ENCODE results near the gene SPINK2.

DNA sequence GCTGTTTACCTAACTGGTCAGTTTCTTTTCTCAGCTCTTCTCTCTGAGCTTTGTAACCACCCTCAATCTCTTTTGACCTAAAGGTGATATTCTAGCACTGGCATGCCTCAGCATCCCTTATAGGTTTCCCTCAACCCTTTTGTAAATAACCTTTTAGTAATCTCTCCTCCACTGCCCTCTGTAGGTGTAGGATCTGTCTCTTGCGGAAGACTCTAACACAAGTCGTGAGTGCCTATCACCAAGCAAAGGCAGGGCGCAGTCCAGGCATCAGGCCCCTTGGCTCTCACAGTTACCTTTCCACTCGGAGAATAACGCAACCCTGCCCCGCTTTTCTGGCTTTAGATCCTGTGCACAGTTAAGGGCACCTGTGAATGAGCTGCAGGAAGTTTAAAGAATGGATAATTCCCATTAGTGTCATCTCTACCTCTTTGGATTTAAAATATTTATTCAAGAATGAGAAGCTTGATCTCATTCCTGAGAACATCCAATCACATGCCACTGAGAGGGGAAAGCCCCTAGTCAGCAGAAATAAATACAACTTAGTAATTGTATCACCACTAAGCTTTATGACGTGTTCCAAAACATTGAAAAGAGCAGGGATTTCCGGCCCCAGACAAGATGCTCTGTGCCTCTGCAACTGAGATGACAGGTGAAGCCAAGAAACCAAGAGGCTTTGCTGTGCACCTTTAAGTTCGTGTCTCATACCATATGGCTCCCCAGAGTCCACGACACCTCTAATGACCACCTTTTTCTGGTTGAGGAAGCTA is 58.8 kb downstream of the SPINK2 start:
- TF ChIP-seq, protein P1, sequence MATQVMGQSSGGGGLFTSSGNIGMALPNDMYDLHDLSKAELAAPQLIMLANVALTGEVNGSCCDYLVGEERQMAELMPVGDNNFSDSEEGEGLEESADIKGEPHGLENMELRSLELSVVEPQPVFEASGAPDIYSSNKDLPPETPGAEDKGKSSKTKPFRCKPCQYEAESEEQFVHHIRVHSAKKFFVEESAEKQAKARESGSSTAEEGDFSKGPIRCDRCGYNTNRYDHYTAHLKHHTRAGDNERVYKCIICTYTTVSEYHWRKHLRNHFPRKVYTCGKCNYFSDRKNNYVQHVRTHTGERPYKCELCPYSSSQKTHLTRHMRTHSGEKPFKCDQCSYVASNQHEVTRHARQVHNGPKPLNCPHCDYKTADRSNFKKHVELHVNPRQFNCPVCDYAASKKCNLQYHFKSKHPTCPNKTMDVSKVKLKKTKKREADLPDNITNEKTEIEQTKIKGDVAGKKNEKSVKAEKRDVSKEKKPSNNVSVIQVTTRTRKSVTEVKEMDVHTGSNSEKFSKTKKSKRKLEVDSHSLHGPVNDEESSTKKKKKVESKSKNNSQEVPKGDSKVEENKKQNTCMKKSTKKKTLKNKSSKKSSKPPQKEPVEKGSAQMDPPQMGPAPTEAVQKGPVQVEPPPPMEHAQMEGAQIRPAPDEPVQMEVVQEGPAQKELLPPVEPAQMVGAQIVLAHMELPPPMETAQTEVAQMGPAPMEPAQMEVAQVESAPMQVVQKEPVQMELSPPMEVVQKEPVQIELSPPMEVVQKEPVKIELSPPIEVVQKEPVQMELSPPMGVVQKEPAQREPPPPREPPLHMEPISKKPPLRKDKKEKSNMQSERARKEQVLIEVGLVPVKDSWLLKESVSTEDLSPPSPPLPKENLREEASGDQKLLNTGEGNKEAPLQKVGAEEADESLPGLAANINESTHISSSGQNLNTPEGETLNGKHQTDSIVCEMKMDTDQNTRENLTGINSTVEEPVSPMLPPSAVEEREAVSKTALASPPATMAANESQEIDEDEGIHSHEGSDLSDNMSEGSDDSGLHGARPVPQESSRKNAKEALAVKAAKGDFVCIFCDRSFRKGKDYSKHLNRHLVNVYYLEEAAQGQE (IDR thresholded peaks at IDR 0.05; ENCODE audit: insufficient read depth in 1 of 2, low read depth in 2 of 2, low read length in 2 of 2) = no peak
- TF ChIP-seq TAF1 (IDR thresholded peaks at IDR 0.05; ENCODE audit: borderline replicate concordance, insufficient read depth, low read length) (no peak), POLR2AphosphoS5 (IDR thresholded peaks at IDR 0.05; ENCODE audit: low read depth, low read length) (no peak), FOXP2 (optimal IDR thresholded peaks at IDR 0.05; ENCODE audit: borderline replicate concordance, extremely low read depth, extremely low read length, insufficient read depth) (no peak), SIN3A (IDR thresholded peaks at IDR 0.05; ENCODE audit: borderline replicate concordance, insufficient read depth, low read length) (no peak)

Data from PFSK-1 (cell line).